PC-9 (cell line): ENCODE data around the gene ZNRF4.

Source experiments
- CTCF ChIP-seq: fragments of 200-600 bp; sonication (generic); conservative IDR thresholded peaks from 2 replicates; pipeline ENCODE4 v1.6.1; 2017; ENCODE audit warnings: mixed run types, antibody characterized with exemption, mild to moderate bottlenecking, moderate library complexity
- EZH2 ChIP-seq: fragments of 200-600 bp; sonication (generic); IDR thresholded peaks from 2 replicates; pipeline ENCODE4 v1.8.0; 2017; ENCODE audit warnings: antibody characterized with exemption, low read depth

GRCh38 chr19:5498830-5499550 lies 43.8 kb downstream of the ZNRF4 start:
- TF ChIP-seq CTCF (no peak), EZH2 (no peak)
